Measurements from ENCODE around the gene SMYD1. TPM values are rescaled to one million over a fixed set of nuclear protein-coding genes. Genes with fewer than 3 reads are reported as not detected.

SMYD1 gene
- total RNA-seq, 3 donors from 2014 or later (not counting 1 experiment from before 2014, with no cell fraction given): not detected

GRCh38 chr2:88092773-88093172 is 25.1 kb downstream of the SMYD1 start:
- no peak for TF ChIP-seq CTCF (IDR thresholded peaks at IDR 0.05)
- no peak overlapping the region for H3K27ac ChIP-seq (ENCODE audit: low read length)
- no peaks in the 10 kb centered on the region for H3K9me3 Mint-ChIP-seq
- ATAC-seq (no peak), DNase-seq (no peak)
- H3K27me3 ChIP-seq (ENCODE audit: control insufficient read depth, insufficient read depth, low read length): no peaks in the 10 kb centered on the region
- H3K9me3 ChIP-seq (ENCODE audit: control insufficient read depth, insufficient read depth, low read length): no peaks in the 10 kb centered on the region
- intact Hi-C loops (cut with micrococcal nuclease): no loop called here
- no peak overlapping the region for H3K27ac Mint-ChIP-seq
- H3K36me3 ChIP-seq (ENCODE audit: control insufficient read depth, insufficient read depth, low read length): no peaks in the 10 kb centered on the region
- no peak overlapping the region for H3K4me3 Mint-ChIP-seq
- no peak overlapping the region for H3K4me3 ChIP-seq (ENCODE audit: low read length)
- H3K4me1 ChIP-seq (ENCODE audit: control insufficient read depth, insufficient read depth, low read length): no peaks in the 10 kb centered on the region
- H3K27me3 Mint-ChIP-seq (ENCODE audit: low read depth in 2 of 2): peaks cover 7 to 8% of the 10 kb centered on the region in 2 donors
- H3K36me3 Mint-ChIP-seq: no peaks in the 10 kb centered on the region
- H3K4me1 Mint-ChIP-seq: no peaks in the 10 kb centered on the region

GRCh38 chr2:88095022-88095421 is 27.4 kb downstream of the SMYD1 start:
- Histone ChIP-seq H3K36me3 (ENCODE audit: control insufficient read depth, insufficient read depth, low read length) (no peaks in the 10 kb centered on the region), H3K27me3 (ENCODE audit: control insufficient read depth, insufficient read depth, low read length) (no peaks in the 10 kb centered on the region), H3K4me3 (ENCODE audit: low read length) (no peak overlapping the region), H3K4me1 (ENCODE audit: control insufficient read depth, insufficient read depth, low read length) (no peaks in the 10 kb centered on the region), H3K27ac (ENCODE audit: low read length) (no peak overlapping the region), H3K9me3 (ENCODE audit: control insufficient read depth, insufficient read depth, low read length) (no peaks in the 10 kb centered on the region)
- no peak for TF ChIP-seq CTCF (IDR thresholded peaks at IDR 0.05)
- Mint-ChIP-seq H3K36me3 (no peaks in the 10 kb centered on the region), H3K27ac (no peak overlapping the region), H3K27me3 (ENCODE audit: low read depth in 2 of 2) (peaks cover 7 to 8% of the 10 kb centered on the region in 2 donors), H3K9me3 (no peaks in the 10 kb centered on the region), H3K4me1 (no peaks in the 10 kb centered on the region), H3K4me3 (no peak overlapping the region)
- DNase-seq (no peak), ATAC-seq (no peak)
- WGBS (ENCODE audit: insufficient coverage): 97% methylated on average over 2 of the region's 3 CpGs
- intact Hi-C loops (cut with micrococcal nuclease): no loop called here

GRCh38 chr2:88096708-88097107 is 29.1 kb downstream of the SMYD1 start:
- TF ChIP-seq CTCF (IDR thresholded peaks at IDR 0.05): no peak
- DNase-seq (no peak), ATAC-seq (no peak)
- Histone ChIP-seq H3K27ac (ENCODE audit: low read length) (no peak overlapping the region), H3K4me3 (ENCODE audit: low read length) (no peak overlapping the region), H3K27me3 (ENCODE audit: control insufficient read depth, insufficient read depth, low read length) (no peaks in the 10 kb centered on the region), H3K9me3 (ENCODE audit: control insufficient read depth, insufficient read depth, low read length) (no peaks in the 10 kb centered on the region), H3K36me3 (ENCODE audit: control insufficient read depth, insufficient read depth, low read length) (no peaks in the 10 kb centered on the region), H3K4me1 (ENCODE audit: control insufficient read depth, insufficient read depth, low read length) (no peaks in the 10 kb centered on the region)
- Mint-ChIP-seq H3K4me1 (no peaks in the 10 kb centered on the region), H3K27me3 (ENCODE audit: low read depth in 2 of 2) (peaks cover 12 to 15% of the 10 kb centered on the region in 2 donors), H3K36me3 (no peaks in the 10 kb centered on the region), H3K27ac (no peak overlapping the region), H3K4me3 (no peak overlapping the region), H3K9me3 (no peaks in the 10 kb centered on the region)
- intact Hi-C loops (cut with micrococcal nuclease): no loop called here
- WGBS (ENCODE audit: insufficient coverage): 89% methylated on average over 5 of the region's 5 CpGs

- Histone ChIP-seq H3K4me3 (ENCODE audit: low read length) (no peak overlapping the region), H3K27ac (ENCODE audit: low read length) (no peak overlapping the region), H3K36me3 (ENCODE audit: control insufficient read depth, insufficient read depth, low read length) (no peaks in the 10 kb centered on the region), H3K4me1 (ENCODE audit: control insufficient read depth, insufficient read depth, low read length) (no peaks in the 10 kb centered on the region), H3K9me3 (ENCODE audit: control insufficient read depth, insufficient read depth, low read length) (no peaks in the 10 kb centered on the region), H3K27me3 (ENCODE audit: control insufficient read depth, insufficient read depth, low read length) (no peaks in the 10 kb centered on the region)
- DNase-seq: no peak
- TF ChIP-seq CTCF (IDR thresholded peaks at IDR 0.05): no peak
- WGBS (ENCODE audit: insufficient coverage): 85% methylated on average over 3 of the region's 3 CpGs
- ATAC-seq: no peak
- Mint-ChIP-seq H3K9me3 (no peaks in the 10 kb centered on the region), H3K27me3 (ENCODE audit: low read depth in 2 of 2) (peaks cover 12 to 16% of the 10 kb centered on the region in 2 donors), H3K4me3 (no peak overlapping the region), H3K4me1 (no peaks in the 10 kb centered on the region), H3K27ac (no peak overlapping the region), H3K36me3 (no peaks in the 10 kb centered on the region)
- intact Hi-C loops (cut with micrococcal nuclease): no loop called here
Measured at GRCh38 chr2:88097192-88097591, 29.6 kb downstream of the SMYD1 start.

All from natural killer cell (primary cell).